ENCODE measurements around the gene CCDC82. TPM values are rescaled to one million over a fixed set of nuclear protein-coding genes. Genes with fewer than 3 reads are reported as not detected.
A peak's percentile ranks its signal among the peaks of the same experiment; 100 is the strongest.

CCDC82 gene
- total and polyA plus RNA-seq, 9 donors: 14.8 to 31.8 (median 23.0) TPM

DNA sequence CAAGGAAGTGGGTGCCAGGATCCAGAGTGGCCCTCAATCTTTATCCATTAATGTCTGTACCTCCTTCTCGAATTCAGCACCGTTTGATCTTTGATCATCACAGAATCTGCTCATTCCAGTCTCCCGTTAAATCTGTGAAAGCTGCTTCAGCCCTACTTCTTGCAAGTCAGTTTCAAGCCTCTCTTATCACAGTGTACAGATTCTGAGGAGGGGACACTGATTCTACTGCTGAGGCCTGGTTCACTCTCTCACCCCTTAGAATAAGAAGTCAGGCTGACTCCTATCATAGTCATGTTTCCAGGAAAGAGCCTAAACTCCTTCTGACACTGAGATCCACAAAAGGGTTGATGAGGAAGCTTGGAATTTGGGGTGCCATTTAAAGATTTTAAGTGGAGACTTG lies 85.7 kb downstream of the CCDC82 start:
- no peaks in the 10 kb centered on the region for H3K9me3 ChIP-seq
- H3K36me3 ChIP-seq: no peaks in the 10 kb centered on the region
- WGBS, 3 donors: 45 to 76% (median 48%) methylated on average over 3 of the region's 3 CpGs
- no peaks in the 10 kb centered on the region for H3K27me3 ChIP-seq
- DNase-seq: no peak
- H3K4me1 ChIP-seq (ENCODE audit: insufficient read depth): peaks cover 28% of the 10 kb centered on the region
- TF ChIP-seq EP300 (IDR thresholded peaks at IDR 0.05) (no peak), POLR2A (IDR thresholded peaks at IDR 0.05) (no peak)
- TF ChIP-seq, protein P1, sequence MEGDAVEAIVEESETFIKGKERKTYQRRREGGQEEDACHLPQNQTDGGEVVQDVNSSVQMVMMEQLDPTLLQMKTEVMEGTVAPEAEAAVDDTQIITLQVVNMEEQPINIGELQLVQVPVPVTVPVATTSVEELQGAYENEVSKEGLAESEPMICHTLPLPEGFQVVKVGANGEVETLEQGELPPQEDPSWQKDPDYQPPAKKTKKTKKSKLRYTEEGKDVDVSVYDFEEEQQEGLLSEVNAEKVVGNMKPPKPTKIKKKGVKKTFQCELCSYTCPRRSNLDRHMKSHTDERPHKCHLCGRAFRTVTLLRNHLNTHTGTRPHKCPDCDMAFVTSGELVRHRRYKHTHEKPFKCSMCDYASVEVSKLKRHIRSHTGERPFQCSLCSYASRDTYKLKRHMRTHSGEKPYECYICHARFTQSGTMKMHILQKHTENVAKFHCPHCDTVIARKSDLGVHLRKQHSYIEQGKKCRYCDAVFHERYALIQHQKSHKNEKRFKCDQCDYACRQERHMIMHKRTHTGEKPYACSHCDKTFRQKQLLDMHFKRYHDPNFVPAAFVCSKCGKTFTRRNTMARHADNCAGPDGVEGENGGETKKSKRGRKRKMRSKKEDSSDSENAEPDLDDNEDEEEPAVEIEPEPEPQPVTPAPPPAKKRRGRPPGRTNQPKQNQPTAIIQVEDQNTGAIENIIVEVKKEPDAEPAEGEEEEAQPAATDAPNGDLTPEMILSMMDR (IDR thresholded peaks at IDR 0.05): no peak
- intact Hi-C loops (cut with DNase I): no loop called here
- H3K27ac ChIP-seq: no peak overlapping the region
- H3K4me3 ChIP-seq: no peak overlapping the region

DNA sequence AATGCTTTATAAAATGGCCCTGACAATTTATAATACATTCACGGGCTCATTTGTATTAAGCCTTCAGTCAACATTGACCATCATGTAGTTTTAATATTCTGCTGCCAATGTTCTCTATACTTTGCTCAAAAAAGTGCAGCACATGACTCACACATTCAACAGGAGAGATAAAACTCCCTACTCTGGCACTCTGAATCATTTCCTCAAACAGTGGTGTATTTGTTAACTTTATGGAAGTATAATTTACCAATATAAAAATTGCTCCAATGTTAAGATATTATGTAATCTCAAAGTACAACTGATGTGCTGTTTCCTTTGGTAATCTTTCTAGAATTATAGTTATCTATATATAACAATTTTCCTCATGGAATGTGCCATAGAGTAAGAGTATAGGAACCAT lies 86.6 kb downstream of the CCDC82 start:
- 2 to 5% (median 3%) methylated on average over 1 of the region's 1 CpG for WGBS, 3 donors
- intact Hi-C loops (cut with DNase I): no loop called here
- no peak overlapping the region for H3K4me3 ChIP-seq
- H3K9me3 ChIP-seq: no peaks in the 10 kb centered on the region
- DNase-seq: no peak
- H3K27ac ChIP-seq: peak overlapping the region in 1 of 2 donors; percentile 22
- no peaks in the 10 kb centered on the region for H3K27me3 ChIP-seq
- H3K4me1 ChIP-seq (ENCODE audit: insufficient read depth): peaks cover 28% of the 10 kb centered on the region
- no peaks in the 10 kb centered on the region for H3K36me3 ChIP-seq
- TF ChIP-seq EP300 (IDR thresholded peaks at IDR 0.05): no peak
- TF ChIP-seq, protein P1 (IDR thresholded peaks at IDR 0.05): no peak
- TF ChIP-seq POLR2A (IDR thresholded peaks at IDR 0.05): no peak

MicroRNAs encoded within 50 kb of the gene (microRNA counts, 767-probe panel; counts per million panel counts)
- 530 counts per million, percentile 78 among the panel's probes with 10 or more counts for microRNA hsa-miR-1260b

Small RNA genes within 50 kb of the gene (microRNA-seq; reads per million reads assigned to microRNA genes)
- 0 to 1.1 (median 0.54) reads per million in 3 donors for gene MIR1260B

Small RNA genes within 50 kb of the gene (small RNA-seq; reads per million reads assigned to genes)
- not detected for gene MIR1260B

Other genes with a start within 250 kb of the CCDC82 start
- 10 to 100 TPM; 10.7 to 17.5 (median 14.6) TPM for gene MAML2, start 46.7 kb downstream of the CCDC82 start, total RNA-seq
- 10 to 100 TPM in 1 of 2 donors, 1 to 10 TPM in 1; 7.3 to 16.4 TPM for gene MAML2, start 46.7 kb downstream of the CCDC82 start, polyA plus RNA-seq
- gene JRKL, start 101 bp upstream of the CCDC82 start, total RNA-seq: 10 to 100 TPM in 5 of 7 donors, 1 to 10 TPM in 2; 7.1 to 18.8 (median 11.7) TPM
- 10 to 100 TPM in 1 of 2 donors, 1 to 10 TPM in 1; 7.8 to 12.8 TPM for gene JRKL, start 101 bp upstream of the CCDC82 start, polyA plus RNA-seq